Measurements from ENCODE around the gene SRSF11. TPM values are rescaled to one million over a fixed set of nuclear protein-coding genes. Genes with fewer than 3 reads are reported as not detected.
"Not testable (repeated sequence)": the region's sequence is repeated elsewhere in the genome, so short reads cannot be mapped to it uniquely, and the experiment has no call there.

Gene SRSF11, protein sequence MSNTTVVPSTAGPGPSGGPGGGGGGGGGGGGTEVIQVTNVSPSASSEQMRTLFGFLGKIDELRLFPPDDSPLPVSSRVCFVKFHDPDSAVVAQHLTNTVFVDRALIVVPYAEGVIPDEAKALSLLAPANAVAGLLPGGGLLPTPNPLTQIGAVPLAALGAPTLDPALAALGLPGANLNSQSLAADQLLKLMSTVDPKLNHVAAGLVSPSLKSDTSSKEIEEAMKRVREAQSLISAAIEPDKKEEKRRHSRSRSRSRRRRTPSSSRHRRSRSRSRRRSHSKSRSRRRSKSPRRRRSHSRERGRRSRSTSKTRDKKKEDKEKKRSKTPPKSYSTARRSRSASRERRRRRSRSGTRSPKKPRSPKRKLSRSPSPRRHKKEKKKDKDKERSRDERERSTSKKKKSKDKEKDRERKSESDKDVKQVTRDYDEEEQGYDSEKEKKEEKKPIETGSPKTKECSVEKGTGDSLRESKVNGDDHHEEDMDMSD
- total RNA-seq, result 62.3 and 76.0 TPM in 2 replicates

DNA sequence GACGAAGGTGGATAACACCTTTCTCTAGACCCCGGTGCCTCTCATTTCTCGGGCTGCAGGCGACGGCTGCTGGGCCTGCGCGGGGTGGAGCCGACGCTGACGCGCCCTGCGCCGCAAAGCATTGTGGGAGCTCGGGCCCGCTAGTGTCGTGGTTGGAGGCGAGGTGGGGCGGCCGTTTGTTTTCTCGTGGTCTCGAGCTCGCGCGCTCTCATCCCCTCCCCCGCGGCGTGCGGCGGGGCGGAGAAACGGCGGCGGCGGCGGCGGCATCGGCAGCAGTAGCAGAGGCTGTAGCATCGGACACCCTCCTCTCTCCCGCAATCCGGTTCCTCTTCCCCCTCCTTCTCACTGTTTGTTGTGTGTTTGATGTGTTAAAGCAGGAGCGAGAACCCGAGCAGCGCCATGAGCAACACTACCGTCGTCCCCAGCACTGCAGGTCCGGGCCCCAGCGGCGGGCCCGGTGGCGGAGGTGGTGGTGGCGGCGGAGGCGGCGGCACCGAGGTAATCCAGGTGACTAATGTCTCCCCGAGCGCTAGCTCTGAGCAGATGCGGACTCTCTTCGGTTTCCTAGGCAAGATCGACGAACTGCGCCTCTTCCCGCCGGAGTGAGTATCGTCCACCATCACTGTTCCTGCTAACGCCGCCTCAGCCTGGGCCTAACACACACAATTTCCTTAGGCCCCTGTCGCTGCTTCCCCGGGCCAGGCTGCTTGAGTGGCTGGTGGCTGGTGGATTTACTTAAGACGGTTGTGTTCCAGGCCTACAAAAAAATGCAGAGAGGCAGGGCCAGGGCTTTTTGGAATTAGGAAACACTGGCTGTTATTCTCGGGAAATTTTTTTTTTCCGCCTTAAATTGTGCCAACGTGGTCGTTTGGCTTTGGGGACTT is at the start of gene SRSF11:
TSS of gene SRSF11 (plus strand) at position 143 of the 884 bp plus-strand sequence. CDS start at position 400, 257 bp downstream.
- peak; percentile 95 to 97 for DNase-seq (ENCODE audit: low read depth in 2 of 2)

DNA sequence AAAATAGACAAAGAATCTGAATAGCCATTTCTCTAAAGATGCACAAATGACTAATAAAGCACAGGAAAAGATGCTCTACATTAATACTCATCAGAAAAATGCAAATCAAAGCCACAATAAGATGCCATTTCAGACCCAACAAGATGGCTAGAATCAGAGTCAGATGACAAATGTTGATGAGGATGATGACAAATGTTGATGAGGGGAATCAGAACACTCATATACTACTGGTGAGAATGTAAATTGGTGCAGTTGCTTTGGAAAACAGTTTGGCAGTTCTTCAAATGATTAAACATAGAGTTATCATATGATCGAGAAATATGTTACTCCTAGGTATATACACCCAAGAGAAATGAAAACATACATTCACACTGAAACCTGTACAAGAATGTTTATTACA is 49.7 kb upstream of the SRSF11 start:
- DNase-seq (ENCODE audit: low read depth in 2 of 2), result no peak

DNA sequence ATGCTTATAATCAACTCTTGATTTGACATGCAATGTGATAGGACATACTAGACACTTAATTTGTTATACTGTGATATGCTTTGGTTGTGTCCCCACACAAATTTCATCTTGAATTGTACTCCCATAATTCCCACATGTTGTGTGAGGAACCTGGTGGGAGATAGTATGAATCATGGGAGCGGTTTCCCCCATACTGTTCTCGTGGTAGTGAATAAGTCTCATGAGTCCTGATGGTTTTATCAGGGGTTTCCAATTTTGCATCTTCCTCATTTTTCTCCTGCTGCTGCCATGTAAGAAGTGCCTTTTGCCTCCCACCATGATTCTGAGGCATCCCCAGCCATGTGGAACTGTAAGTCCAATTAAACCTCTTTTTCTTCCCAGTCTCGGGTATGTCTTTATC is 36.0 kb upstream of the SRSF11 start:
- not testable (repeated sequence) for DNase-seq (ENCODE audit: low read depth in 2 of 2)

DNA sequence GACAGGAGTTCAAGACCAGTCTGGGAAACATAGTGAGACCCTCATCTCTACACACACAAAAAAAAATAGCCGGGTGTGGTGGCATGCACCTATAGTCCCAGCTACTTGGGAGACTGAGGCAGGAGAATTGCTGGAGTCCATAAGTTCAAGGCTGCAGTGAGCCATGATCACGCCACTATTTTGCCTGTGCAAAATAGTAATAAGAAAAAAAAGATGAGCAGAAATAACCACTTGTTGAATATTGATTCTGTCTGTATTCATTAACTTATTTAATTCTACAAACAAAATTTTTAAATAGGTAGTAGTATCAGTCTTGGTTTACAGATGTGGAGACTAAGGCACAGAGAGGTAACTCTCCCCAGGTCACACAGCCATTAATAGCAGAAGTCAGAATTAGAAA is 32.7 kb upstream of the SRSF11 start:
- DNase-seq (ENCODE audit: low read depth in 2 of 2), result no peak

DNA sequence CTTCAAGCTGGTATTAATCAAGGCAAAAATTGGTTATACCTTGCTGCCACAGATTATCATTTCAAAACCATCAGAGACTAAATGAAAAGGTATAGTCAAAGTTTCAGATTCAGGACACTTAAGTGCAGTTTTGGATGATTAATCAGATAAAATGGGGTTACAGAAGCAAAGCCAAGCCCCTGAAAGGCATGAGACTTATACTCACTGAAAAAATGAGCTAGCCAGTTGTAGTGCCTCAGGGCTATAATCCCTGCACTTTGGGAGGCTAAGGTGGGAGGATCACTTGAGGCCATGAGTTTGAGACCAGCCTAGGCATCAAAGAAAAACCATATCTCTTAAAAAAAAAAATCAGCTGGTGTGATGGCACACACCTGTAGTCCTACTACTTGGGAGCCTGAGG is 31.0 kb upstream of the SRSF11 start:
- no peak for DNase-seq (ENCODE audit: low read depth in 2 of 2)

DNA sequence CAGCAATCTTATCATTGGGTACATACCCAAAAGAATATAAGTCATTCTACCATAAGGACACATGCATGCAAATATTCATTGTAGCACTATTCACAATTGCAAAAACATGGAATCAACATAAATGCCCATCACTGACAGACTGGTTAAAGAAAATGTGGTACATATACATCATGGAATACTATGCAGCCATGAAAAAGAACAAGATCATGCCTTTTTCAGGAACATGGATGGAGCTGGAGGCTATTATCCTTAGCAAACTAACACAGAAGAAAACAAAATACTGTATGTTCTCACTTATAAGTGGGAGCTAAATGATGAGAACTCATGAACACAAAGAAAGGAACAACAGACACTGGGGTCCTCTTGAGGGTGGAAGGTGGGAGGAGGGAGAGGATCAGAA is 28.7 kb upstream of the SRSF11 start:
- not testable (repeated sequence) for DNase-seq (ENCODE audit: low read depth in 2 of 2)

DNA sequence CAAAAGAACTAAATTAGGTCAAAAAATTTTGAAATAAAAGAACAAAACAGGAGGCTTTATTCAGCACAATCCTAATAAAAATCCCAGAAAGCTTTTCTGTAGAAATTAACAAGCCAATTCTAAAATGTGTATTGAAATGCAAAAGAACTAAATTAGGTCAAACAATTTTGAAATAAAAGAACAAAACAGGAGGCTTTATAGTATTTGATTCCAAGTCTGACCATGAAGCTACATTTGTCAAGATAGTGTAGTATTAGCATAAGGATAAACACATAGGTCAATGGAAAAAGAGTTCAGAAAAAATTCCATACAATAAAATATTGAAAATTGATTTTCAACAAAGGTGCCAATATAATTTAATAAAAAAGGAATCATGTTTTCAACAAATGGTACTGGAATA is 26.6 kb upstream of the SRSF11 start:
- no peak for DNase-seq (ENCODE audit: low read depth in 2 of 2)

DNA sequence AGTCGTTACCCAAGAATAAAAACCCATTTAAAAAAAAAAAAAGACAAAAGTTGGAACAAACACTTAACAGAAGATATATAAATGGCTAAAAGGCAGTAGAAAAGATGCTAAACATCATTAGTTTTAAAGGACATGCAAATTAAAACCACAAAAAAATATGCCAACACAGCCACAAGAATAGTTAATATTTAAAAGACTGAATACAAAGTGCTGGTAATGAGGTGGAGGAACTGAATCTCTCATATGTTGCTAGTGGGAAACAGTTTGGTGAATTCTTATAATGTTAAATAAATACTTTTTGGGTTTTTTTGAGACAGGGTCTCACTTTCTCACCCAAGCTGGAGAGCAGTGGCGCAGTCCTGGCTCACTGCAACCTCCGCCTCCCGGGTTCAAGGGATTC is 25.8 kb upstream of the SRSF11 start:
- no peak for DNase-seq (ENCODE audit: low read depth in 2 of 2)

DNA sequence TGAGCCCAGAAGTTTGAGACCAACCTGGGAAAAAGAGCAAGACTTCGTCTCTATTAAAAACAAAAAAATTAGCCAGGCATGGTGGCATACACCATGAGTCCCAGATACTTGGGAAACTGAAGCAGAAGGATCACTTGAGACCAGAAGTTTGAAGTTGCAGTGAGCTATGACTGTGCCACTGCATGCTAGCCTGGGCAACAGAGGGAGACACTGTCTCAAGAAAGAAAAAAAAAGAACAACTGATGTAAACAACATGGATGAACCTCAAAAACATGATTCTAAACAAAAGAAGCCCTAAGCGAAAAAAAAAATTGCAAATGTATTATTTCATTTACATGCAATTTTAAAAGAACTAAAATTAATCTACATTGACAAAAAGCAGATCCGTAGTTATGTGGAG is 24.8 kb upstream of the SRSF11 start:
- no peak for DNase-seq (ENCODE audit: low read depth in 2 of 2)

DNA sequence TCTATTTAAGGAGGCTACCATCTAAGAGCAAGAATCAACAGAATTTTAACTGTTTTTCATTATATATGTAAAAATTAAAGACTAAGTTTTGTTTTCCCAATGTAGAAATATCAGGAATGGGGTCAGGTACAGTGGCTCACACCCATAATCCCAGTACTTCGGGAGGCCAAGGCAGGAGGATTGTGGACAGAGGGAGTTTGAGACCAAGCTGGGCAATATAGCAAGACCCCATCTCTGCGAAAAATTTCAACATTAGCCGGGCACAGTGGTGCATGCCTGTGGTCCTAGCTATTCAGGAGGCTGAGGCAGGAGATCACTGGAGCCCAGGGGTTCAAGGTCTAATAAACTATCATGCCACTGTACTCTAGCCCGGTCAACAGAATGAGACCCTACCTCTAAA is 21.1 kb upstream of the SRSF11 start:
- no peak for DNase-seq (ENCODE audit: low read depth in 2 of 2)

DNA sequence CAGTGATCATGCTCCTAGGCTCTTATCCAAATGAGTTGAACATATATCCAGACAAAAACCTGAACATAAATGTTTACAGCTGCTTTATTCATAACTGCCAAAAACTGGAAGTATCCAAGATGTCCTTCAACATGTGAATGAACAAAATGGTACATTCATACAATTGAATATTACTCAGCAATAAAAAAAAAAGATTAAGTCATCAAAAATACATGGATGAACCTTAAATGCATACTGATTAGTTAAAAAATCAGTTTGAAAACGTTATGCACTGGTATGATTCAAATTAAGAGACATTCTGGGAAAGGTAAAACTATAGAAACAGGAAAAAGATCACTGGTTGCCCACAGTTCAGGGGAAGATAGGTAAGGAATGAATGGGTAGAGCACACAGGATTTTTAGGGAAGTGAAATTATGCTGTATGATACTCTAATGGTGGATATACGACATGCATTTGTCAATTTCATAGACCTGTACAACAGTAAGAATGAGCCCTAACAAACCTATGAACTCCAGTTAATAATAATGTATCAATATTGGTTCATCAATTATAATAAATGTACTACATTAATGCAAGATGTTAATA is 18.9 kb upstream of the SRSF11 start:
- no peak for DNase-seq (ENCODE audit: low read depth in 2 of 2)

DNA sequence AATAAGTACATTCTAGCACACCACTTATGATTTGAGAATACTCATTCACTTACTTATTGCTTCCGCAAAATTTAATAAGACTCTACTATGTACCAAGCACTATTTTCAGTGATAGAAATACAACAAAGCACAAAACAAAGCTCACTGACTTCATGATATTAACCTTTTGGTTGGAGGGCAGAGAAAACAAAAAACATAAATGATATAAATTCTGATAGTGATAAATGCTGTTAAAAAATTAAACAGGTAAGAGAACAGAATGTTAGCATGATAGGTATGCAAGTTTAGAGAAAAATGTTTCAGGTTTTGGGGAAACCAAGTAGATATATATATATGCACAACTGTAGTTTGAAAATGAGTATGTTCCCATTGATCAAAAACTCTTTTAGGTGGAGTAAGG is 17.0 kb upstream of the SRSF11 start:
- DNase-seq (ENCODE audit: low read depth in 2 of 2), result no peak

DNA sequence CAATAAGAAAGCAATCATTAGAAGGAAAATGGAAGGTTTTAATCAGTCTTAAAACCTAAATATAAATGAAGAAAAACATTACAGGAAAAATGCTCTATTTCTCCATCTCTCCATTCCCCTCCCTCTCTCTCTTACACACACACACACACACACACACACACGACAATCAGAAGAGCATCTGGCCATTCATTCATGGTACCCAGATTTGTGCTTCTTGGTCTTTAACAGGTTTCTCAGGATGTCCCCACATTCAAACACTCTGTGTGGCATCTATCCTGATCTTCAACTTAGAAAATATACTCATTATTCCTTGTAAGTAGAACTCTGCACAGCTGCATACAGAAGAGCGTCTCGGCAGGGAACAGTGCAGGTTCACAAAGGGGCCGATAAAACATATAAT is 16.6 kb upstream of the SRSF11 start:
- DNase-seq (ENCODE audit: low read depth in 2 of 2), result peak; percentile 12 to 21

DNA sequence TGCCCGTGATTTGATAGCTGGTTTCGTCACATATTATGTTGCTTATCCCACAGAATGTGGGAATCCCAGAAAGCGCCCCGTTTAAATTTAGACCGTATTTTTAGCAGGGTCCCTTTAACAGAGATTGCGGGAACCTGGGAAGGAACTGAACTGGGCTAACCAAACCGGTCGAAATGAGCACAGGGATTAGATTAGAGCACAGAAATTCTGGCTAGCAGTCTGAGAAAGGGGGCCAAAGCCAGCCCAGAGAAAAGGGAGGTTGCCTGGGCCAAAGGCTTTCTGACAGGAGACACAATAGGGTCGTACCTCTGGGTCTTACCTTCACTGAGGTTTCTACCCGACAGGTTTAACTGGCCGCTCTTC is 16.1 kb upstream of the SRSF11 start:
- no peak for DNase-seq (ENCODE audit: low read depth in 2 of 2)

DNA sequence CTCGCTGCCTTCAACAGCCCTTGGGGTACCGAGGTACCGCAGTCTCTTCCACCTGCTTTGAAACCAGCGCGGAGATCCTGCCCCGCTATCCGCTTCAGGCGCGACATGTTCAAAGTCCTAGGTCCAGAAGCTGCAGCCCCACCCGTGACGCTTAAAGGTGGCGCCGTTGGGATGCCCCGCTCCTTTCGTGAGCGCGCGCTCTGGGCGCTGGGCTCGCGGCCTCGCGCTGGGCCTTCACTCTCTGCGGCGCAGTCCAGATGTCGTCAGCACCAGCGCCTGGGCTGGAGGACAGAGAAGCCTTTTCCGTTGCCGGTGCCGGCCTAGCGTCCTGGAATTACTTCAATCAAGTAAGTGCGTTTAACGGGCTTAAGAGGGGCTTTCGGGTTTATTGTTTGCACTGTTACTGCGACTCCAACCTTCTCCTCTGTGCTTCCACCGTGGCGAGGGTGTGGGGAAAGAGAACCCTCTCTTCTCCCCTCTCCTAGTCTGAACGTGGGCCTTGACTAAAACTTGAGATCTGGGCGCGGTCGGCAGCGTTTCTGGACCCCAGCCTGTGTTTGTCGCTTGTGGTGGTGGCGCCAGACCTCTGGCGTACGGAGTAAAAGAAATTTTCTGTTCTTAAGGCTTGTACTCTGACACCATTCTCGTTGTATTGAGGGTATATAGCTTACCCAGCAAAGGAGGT is 15.6 kb upstream of the SRSF11 start, which contains the start of gene LRRC40:
TSS of gene LRRC40 (minus strand) at position 146 of the 685 bp plus-strand sequence. CDS start at position 107, 39 bp downstream.
- DNase-seq (ENCODE audit: low read depth in 2 of 2), result peak; percentile 97 to 98

DNA sequence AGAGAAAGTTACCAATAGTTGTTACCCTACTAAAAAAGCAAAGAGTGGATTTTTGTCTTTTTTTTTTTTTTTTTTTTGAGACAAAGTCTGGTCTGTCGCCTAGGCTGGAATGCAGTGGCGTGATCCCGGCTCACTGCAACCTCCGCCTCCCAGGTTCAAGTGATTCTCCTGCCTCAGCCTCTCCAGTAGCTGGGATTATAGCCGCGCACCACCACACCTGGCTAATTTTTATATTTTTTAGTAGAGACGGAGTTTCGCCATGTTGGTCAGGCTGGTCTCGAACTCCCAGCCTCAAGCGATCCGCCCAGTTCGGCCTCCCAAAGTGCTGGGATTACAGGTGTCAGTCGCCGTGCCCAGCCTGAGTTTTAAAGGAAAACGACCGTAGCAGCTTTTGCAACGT is 14.3 kb upstream of the SRSF11 start:
- DNase-seq (ENCODE audit: low read depth in 2 of 2), result not testable (repeated sequence)

DNA sequence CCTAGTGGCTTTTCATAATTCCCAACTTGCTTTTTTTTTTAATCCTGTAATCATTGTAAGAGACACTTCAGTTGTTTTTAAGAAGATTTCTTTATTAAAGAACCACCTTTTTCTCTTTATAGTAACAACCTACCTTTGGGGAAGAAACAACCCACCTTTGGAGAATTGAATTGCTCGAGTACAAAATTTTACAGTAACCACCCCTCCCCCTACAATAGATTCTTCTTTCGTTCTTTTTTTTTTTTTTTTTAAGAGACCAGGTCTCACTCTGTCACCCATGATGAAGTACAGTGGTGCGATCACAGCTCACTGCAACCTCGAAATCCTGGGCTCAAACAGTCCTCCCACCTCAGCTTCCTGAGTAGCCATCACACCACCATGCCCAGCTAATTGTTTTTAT is 13.7 kb upstream of the SRSF11 start:
- no peak for DNase-seq (ENCODE audit: low read depth in 2 of 2)

DNA sequence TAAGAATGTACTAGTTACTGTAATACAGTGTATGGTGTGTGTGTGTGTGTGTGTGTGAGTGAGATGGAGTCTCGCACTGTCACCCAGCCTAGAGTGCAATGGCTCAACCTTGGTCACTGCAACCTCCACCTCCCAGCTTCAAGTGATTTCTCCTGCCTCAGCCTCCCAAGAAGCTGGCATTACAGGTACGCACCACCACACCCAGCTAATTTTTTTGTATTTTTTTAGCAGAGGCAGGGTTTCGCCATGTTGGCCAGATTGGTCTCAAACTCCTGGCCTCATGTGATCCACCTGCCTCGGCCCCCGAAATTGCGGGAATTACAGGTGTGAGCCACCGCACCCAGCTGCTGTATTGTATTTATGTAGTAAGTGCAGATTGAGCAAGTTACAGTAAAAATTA is 12.9 kb upstream of the SRSF11 start:
- DNase-seq (ENCODE audit: low read depth in 2 of 2), result no peak

DNA sequence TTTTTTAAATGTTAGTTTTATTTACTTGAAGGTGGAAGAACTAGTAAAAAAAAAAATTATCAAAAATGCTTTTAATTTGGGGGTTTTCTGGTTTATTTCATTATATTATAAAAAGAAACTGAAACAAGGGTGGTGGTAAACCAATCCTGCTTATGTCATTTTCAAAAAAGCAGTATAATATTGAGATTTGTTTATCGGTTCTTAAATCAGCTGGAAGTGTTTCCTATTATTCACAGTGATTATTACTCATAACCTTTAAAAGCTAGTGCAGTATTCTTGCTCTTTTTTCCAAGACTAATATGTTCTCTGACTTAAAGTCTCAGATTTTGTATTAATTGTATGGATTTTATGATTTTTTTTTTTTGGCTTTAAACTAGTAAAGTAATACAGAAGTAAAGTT is 10.4 kb upstream of the SRSF11 start:
- DNase-seq (ENCODE audit: low read depth in 2 of 2), result peak in 1 of 2 donors; percentile 60

DNA sequence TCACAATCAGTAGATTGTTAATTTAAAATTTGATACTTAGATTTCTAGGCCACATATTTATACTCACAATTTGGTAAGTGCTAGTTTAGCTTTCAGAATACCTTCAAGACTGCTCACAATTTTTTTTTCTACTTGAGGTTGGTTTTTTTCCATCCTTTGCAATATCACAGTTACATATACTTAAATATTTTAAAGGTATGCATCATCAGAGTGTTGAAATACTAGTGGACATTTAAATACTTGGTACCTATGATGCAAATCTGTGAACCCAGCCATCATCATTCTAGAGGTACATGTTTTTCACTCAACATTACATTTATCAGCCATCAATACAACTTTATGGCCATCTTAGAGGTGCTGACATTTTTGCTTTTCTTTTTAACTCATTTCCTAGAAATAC is 9.6 kb upstream of the SRSF11 start:
- DNase-seq (ENCODE audit: low read depth in 2 of 2), result no peak

DNA sequence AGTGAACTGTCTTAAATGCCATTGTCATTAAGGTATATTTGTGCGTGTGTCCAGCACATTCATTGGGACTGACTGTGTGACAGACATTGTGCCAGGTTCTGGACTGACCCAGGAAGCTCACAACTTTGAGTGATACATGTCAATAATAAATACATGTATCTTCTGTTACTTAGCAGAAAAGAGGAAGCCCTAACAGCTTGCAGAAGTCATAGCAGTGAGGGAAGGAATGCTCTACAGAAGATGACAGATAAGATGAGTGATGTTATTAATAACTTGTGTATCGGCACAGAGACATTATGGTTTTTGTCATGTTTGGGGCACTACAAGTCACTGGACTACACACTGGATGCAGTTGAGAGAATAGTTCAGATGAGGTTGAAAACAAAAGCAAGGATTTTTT is 1.2 kb upstream of the SRSF11 start:
- no peak for DNase-seq (ENCODE audit: low read depth in 2 of 2)
